CD4-positive, alpha-beta T cell treated with Interleukin-6 at 100 ng/mL for 8 hours (primary cell): Measurements from ENCODE around the gene STRBP.
"Not testable (repeated sequence)": the region's sequence is repeated elsewhere in the genome, so short reads cannot be mapped to it uniquely, and the experiment has no call there.

ENCODE experiments used
- DNase-seq: peaks from one replicate; pipeline ENCODE4 v3.0.0-alpha.2; 2020; ENCODE audit warnings: mixed read lengths, low spot score

STRBP gene

DNA sequence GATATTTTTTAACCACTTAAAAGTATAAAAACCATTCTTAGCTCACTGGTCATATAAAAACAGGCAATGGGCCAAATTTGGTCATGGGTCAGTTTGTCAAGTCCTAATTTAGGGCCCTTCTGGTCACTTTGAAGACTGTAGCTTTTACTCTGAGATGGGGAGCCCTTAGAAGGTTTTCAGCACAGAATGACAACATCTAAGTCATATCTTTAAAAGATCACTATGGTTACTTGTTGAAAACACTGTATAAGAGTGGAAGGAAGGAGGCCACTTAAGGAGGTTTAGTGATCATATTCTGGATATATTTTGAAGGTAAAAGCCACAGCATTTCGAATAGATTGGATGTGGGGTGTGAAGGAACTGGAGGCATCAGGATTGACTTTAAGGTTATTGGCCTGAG lies 76.7 kb downstream of the STRBP start:
- no peak for DNase-seq

- no peak for DNase-seq
These were observed 77.1 kb downstream of the STRBP start for GRCh38 chr9:123191260-123191659.

- DNase-seq: no peak
These were observed 81.3 kb downstream of the STRBP start for GRCh38 chr9:123187131-123187530.

DNA sequence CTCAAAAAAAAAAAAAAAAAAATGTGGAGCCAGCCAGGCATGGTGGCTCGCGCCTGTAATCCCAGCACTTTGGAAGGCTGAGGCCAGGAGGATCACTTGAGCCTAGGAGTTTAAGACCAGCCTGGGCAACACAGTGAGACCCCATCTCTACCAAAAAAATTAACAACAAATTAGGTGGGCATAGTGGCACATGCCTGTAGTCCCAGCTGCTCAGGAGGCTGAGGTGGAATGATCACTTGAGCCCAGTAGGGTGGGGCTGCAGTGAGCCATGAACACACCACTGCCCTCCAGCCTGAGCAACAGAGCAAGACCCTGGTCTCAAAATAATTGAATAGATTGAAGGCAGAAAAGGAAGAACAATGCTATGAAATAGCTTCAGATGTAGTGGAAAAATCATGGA lies 82.4 kb downstream of the STRBP start:
- not testable (repeated sequence) for DNase-seq

GRCh38 chr9:123176949-123177348 lies 91.4 kb downstream of the STRBP start:
- no peak for DNase-seq

DNA sequence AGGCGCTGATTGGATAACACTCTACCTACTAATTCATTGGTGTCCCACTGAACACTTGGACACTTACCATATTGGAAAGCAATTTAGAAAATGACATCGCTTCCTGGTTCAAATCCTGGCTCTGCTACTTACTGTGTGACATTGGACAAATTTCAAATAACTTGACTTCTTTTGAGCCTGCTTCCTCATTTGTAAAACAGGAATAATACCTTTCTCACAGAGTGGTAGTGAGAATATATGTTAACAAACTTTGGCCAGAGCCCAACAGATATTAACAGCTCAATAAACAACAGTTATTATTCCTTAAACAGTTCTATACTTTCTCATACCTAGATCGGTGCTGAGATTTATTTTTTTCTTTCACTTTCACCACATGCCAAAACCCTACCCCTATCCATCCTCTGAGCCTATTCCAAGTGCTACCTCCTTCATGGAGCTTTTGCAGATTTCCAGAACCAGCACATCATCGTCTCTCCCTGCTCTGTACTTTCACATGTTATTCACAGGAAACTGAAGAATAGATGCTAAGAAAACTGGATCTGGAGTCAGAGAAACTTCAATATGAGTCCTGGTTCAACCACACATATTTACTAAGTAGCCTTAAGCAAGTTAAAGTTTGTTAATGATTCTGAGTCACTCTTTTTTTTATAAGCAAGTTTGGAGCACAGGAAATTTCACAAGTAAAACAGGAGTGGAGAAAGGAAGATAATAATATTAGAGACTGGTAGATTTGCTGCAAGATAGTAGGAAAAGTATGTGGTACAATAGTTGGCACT lies 92.3 kb downstream of the STRBP start:
- DNase-seq: no peak

GRCh38 chr9:123174887-123175518 lies 93.4 kb downstream of the STRBP start:
- DNase-seq: no peak

- DNase-seq: no peak
These were observed 94.3 kb downstream of the STRBP start for GRCh38 chr9:123174079-123174478.

DNA sequence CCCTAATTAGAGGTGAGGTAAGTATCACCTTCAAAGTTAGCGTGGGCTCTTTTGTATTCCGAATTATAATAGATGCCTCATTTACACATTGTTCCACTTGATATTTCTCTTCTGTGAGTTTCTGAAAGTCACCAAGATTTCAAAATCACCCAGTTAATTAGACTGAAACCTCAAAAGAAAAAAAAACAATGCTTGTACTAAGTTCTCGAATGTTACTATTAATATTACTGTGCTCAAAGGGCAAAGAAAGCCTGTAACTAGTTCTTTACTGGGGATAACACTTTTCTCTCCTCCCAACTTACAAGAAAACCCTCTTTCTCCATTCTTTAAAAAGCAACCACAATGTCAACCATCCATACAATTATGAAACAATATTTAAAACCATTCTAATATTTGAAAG lies 98.5 kb downstream of the STRBP start:
- no peak for DNase-seq

DNA sequence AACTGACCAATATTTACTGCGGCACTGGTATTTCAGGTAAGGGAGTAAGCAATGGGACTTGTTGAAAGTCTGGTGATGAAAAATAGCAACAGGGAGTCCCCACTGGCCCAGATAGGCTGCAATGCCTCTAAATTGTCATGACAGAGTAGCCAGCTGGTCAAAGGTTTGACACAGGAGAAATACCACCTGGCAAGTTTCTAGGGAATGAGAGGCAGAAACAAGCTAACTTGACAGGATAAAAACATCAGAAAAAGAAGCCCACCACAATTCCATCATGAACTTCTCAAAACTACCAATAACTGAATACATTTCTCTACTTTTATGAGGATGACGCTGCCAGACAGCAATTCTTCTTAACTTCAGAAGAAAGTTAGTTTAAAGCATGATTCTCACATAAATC lies 99.8 kb downstream of the STRBP start:
- DNase-seq: no peak

- no peak for DNase-seq
These were observed 100.9 kb downstream of the STRBP start for GRCh38 chr9:123167474-123167873.

DNA sequence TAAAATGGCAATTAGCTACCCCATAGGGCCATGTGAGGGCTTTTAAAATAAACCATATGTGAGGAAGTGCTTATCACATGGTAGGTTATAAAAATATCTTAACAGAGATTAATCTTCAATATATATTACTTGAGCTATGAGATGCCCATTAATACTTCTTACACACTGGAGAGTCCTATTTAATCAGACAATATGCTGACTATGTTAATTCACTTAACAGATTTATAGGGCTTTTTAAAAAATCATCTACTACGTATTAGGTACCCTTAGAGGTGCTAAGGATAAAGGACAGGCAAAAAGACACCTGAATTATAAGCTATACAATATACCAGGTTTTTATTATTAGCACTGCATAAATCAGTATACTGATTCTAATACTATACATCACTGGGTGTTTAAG lies 102.6 kb downstream of the STRBP start:
- DNase-seq: no peak

GRCh38 chr9:123164285-123164684 lies 104.1 kb downstream of the STRBP start:
- no peak for DNase-seq

- DNase-seq: no peak
These were observed 105.5 kb downstream of the STRBP start for GRCh38 chr9:123162791-123163345.

- DNase-seq: no peak
These were observed 106.0 kb downstream of the STRBP start for GRCh38 chr9:123162360-123162759.

DNA sequence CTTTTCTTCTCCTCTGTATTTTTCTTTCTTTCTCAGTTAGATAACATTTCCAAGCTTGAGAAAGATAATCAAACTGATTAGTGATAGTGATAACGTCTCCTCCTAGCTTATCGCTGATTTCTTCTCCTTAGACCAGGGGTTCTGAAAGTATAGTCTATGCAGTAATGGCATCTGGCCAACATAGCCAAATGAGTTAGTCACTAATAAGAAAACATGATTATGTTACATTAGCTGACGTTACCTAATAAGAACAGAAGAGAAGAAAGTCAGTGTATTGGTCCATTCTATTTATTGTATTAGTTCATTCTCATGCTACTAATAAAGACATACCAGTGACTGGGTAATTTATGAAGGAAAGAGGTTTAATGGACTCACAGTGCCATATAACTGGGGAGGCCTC lies 111.2 kb downstream of the STRBP start:
- no peak for DNase-seq

DNA sequence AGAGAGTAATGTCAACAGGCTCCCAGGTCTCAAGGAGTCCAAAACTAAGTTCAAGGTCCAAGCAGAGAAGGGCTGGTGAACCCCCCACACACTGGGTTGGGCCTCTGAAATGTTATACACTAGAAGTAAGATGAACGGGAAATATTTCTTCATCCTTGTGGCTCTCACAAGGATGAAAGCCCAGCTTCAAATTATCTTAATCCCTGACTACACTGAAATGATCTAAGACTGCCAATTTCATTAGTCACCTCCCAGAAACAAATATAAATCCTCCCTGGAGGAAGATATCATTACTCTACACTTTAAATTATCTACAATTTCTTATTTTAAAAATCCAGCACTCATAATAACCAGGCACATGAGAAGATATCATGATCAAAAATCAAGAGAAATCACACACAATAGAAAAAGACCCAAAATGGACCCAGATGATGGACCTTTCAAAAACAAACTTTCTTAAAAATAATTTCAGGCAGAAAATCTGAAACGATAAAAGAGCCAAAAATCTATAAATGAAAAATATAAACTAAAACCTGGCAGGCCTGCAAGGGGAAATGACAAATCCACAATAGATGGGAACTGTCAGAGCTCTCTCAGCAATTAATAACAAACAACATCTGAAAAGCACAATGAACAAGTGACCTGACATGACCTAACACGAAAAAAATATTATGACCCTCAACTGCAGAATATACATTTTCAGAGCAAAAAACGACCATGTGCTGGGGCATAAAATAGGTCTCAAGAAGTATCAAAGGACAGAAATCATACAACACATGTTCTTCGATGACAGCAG lies 117.5 kb downstream of the STRBP start:
- no peak for DNase-seq

DNA sequence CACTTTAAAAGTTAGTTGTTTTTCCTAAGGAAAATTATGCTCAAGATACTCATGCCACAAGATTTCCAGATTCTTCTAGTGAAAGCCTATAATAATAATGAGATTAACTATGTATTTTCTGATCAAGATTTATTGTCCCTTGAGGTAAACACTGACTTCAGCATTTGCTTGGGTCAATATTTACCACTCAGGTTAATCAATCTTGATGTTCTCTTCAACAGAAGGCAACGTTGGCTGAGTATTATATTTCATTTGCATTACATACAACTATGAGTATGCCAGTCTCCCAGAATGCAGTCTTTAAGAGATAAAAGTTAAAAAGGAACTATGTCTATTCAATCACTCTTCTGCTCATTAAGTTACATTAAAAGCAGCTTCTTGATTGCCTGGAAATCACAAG lies 119.3 kb downstream of the STRBP start:
- DNase-seq: no peak

- no peak for DNase-seq
These were observed 130.2 kb downstream of the STRBP start for GRCh38 chr9:123138163-123138562.

DNA sequence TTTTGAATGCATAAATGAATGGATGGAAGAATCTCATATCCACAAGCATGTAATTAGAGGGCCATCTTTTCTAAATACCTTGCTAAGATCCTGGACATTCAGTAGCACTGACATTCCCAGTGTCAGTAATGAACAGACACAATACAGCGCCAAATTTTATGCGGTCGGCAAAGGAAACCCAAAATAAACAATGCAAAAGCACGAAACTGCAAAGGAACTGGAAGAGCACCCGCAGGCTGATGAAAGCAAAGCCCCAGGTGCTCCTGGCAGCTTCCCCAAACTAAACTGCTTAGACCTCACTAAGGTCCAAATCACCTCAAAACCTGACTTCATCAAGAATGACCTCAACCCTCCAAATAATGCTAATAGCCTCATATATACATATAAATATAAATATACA lies 133.0 kb downstream of the STRBP start:
- no peak for DNase-seq

GRCh38 chr9:123132696-123133095 lies 135.7 kb downstream of the STRBP start:
- no peak for DNase-seq

DNA sequence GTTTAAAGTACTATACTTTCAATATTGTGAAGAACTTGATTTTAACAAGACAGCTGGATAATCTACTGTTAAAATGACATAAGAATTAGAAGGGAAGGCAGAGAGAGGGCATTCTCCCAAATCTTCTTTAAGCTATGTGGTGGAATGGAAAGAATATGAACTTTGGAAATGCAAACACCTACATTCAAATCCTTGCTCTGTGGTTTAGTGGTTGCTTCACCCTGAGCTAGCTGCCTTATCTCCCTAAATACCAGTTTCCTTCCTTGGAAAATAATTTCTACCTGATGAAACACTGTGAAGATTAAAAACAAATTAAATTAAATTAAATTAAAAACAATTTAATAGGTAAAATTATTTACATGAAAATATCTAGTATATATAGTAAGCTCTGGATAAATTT lies 136.4 kb downstream of the STRBP start:
- DNase-seq: no peak

DNA sequence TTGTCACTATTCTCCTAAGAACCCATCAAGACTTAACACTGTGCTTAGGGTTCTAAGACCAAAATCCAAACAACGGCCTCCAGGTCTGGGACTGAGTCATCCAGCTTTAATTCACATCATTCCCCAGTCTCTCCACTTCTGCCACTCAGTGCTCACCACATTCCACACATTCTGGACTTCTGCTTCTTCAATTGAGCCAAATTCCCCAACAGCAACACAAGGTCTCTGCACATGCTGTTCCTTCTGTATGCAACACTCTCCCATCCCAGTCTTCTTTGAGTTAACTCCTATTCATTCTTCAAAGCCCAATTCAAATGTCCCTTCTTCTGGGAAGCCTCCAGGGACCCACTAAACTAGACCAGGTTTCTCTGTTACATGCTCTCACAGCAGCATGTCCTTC lies 137.1 kb downstream of the STRBP start:
- no peak for DNase-seq
